Stomach (tissue), 4 donors: Measurements from ENCODE around the gene MYO10.

Experiments used
- EP300 ChIP-seq: sonication (generic); formaldehyde crosslinking; IDR thresholded peaks from one replicate; pipeline ENCODE4 v1.6.1; 2017; ENCODE audit warnings: antibody characterized with exemption
- POLR2A ChIP-seq, 4 donors: fragments of 450-650 bp; IDR thresholded peaks; one replicate each; pipeline ENCODE4 v1.6.1; 2016; ENCODE audit warnings: antibody characterized with exemption in 4 of 4, control low read depth in 2 of 4, mild to moderate bottlenecking in 1 of 4, moderate library complexity in 1 of 4
- TF ChIP-seq, protein P1 (sequence below), 7 experiments: fragments of 450-650 bp in 4 of 7; fragments of 200-600 bp in 3 of 7; sonication (generic) in 3 of 7; IDR thresholded peaks; one replicate each; pipeline ENCODE4 v1.5.1; 2016 to 2019; ENCODE audit warnings: antibody characterized with exemption in 7 of 7, control low read depth in 2 of 7, mild to moderate bottlenecking in 1 of 7

DNA sequence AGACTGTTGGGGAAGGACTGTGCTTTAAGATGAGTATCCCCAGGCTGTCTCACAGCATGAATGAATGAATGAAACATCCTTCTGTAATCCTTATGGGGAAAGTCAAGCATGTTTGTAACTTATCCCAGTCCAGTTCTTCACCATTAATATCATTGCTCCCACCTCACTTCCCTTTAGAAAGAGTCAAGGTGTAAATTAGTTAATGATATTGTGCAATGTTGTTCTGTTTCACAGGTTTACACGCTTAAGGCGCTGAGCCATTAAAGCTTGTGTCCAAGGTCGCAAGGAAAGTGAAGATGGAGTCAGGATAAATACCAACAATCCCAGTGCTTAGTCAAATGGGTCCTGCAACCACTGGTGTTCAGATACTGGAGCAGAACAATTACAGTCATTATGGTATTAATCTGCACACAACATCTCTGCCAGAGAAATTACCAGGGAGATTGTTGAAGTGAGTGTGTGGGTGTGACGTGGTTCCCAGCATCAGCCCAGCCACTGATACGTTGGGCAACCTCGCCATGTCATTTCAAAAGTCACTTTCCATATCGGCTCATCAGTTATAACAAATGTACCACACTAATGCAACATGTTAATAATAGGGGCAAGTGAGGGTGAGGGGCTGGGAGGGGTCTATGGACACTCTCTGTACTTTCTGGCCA lies 1.5 kb upstream of the MYO10 start:
- TF ChIP-seq, protein P1, sequence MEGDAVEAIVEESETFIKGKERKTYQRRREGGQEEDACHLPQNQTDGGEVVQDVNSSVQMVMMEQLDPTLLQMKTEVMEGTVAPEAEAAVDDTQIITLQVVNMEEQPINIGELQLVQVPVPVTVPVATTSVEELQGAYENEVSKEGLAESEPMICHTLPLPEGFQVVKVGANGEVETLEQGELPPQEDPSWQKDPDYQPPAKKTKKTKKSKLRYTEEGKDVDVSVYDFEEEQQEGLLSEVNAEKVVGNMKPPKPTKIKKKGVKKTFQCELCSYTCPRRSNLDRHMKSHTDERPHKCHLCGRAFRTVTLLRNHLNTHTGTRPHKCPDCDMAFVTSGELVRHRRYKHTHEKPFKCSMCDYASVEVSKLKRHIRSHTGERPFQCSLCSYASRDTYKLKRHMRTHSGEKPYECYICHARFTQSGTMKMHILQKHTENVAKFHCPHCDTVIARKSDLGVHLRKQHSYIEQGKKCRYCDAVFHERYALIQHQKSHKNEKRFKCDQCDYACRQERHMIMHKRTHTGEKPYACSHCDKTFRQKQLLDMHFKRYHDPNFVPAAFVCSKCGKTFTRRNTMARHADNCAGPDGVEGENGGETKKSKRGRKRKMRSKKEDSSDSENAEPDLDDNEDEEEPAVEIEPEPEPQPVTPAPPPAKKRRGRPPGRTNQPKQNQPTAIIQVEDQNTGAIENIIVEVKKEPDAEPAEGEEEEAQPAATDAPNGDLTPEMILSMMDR (IDR thresholded peaks at IDR 0.05) = no peak
- TF ChIP-seq POLR2A (IDR thresholded peaks at IDR 0.05) = no peak
- TF ChIP-seq EP300 = no peak
